ENCODE data around the gene LRRC3. TPM values are rescaled to one million over a fixed set of nuclear protein-coding genes. Genes with fewer than 3 reads are reported as not detected.

LRRC3 gene
- total RNA-seq, 1 experiment from 2014 or later, result 0.40 TPM

DNA sequence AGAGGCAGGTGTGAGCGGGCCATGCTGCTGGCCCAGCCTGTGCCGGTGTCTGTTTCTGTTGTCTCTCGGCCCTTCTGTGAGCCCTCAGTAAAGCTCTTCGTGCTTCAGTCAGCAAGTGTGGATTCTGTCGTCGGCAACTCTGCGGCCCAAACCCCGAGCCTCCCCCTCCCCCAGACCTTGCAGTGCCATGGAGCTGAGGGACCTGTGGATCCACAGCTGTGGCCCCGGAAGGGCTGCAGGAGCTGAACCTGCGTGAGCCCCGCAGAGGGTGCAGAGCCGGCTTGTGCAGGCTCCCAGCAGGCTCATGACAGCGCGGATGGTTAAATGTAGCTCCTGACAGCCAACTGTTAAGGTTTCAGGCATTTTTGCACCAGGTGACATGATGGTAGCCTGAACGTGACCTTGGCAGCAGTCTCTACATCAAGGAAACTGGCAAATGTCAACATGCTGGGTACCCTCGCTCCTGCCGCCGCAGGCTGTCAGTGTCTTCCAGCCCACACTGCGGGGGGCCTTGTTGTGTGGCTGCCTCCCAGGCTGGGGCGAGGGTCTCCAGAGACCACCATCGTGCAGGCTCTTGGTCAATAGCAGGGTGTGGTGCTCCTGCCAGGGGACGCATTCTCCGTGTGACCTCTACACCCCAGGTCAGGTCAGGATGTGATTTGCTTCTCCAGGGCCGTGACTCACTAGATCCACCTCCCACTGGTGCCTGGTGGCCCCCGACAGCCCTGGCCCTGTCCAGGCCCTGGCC lies 7.0 kb downstream of the LRRC3 start:
- intact Hi-C loops (cut with micrococcal nuclease; ENCODE audit: unreplicated experiment), result no loop called here
- Mint-ChIP-seq H3K4me3 (ENCODE audit: low read depth, unreplicated experiment) (no peak overlapping the region), H3K27me3 (ENCODE audit: unreplicated experiment) (peaks cover 34% of the 10 kb centered on the region), H3K36me3 (ENCODE audit: insufficient read depth, unreplicated experiment) (no peaks in the 10 kb centered on the region), H3K4me1 (ENCODE audit: low read depth, unreplicated experiment) (no peaks in the 10 kb centered on the region), H3K27ac (ENCODE audit: unreplicated experiment) (no peak overlapping the region), H3K9me3 (ENCODE audit: low read depth, unreplicated experiment) (peaks cover 5% of the 10 kb centered on the region)
- CTCF ChIA-PET, result interaction anchor here (0.8 to 1.2 kb wide), 2 partner anchors 19 to 123 kb away, joined by 3 to 6 read pairs; partner anchors contain the start of gene CFAP410
- TF ChIP-seq, protein P1, sequence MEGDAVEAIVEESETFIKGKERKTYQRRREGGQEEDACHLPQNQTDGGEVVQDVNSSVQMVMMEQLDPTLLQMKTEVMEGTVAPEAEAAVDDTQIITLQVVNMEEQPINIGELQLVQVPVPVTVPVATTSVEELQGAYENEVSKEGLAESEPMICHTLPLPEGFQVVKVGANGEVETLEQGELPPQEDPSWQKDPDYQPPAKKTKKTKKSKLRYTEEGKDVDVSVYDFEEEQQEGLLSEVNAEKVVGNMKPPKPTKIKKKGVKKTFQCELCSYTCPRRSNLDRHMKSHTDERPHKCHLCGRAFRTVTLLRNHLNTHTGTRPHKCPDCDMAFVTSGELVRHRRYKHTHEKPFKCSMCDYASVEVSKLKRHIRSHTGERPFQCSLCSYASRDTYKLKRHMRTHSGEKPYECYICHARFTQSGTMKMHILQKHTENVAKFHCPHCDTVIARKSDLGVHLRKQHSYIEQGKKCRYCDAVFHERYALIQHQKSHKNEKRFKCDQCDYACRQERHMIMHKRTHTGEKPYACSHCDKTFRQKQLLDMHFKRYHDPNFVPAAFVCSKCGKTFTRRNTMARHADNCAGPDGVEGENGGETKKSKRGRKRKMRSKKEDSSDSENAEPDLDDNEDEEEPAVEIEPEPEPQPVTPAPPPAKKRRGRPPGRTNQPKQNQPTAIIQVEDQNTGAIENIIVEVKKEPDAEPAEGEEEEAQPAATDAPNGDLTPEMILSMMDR (IDR thresholded peaks at IDR 0.05; ENCODE audit: unreplicated experiment), result no peak
- DNase-seq, result no peak
- BruUV-seq (replicated peaks), result no TSS peak

DNA sequence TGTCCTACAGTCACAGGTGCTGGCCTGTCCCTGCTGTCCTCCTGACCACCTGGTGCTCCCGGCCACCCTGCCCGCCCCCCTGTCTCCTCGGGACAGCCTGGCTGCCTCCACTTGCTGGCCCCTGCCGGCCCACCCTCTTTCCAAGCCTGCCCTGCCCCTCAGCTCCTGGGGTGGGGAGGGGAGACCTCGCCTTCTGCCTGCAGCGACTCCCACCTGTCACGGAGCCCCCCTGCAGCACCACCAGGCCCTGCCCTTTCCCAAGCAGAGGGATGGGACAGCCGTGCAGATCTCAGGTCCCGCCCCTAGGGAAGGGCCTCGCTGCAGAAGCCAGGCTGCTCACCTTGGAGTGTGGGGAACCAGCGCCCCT lies 7.5 kb downstream of the LRRC3 start:
- H3K4me1 Mint-ChIP-seq (ENCODE audit: low read depth, unreplicated experiment), result no peaks in the 10 kb centered on the region
- CTCF ChIA-PET, result no interaction called here
- H3K36me3 Mint-ChIP-seq (ENCODE audit: insufficient read depth, unreplicated experiment), result no peaks in the 10 kb centered on the region
- no peak overlapping the region for H3K27ac Mint-ChIP-seq (ENCODE audit: unreplicated experiment)
- TF ChIP-seq, protein P1 (IDR thresholded peaks at IDR 0.05; ENCODE audit: unreplicated experiment), result no peak
- BruUV-seq (replicated peaks), result no TSS peak
- intact Hi-C loops (cut with micrococcal nuclease; ENCODE audit: unreplicated experiment), result no loop called here
- peaks cover 34% of the 10 kb centered on the region for H3K27me3 Mint-ChIP-seq (ENCODE audit: unreplicated experiment)
- H3K4me3 Mint-ChIP-seq (ENCODE audit: low read depth, unreplicated experiment), result no peak overlapping the region
- DNase-seq, result no peak
- H3K9me3 Mint-ChIP-seq (ENCODE audit: low read depth, unreplicated experiment), result peaks cover 5% of the 10 kb centered on the region

DNA sequence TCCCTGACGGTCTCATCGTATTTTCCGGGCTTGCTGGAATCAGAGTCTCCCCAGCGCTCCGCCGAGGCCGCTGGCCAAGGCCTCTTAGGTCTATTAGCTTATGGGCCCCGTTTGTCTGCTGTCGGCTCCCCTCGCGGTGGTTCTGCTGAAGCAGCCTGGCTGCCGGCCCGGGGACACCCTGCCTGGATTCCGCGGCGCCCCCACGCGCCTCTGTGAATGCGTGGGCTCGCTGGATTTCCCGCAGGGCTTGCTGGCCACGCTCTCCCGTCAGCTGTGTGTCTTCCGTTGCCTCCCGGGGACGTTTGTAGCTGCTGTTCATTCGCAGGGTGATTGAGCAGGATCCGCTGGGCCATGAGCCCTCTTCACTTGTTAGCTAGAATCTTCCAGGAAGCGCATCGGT lies 8.4 kb downstream of the LRRC3 start:
- TF ChIP-seq, protein P1 (IDR thresholded peaks at IDR 0.05; ENCODE audit: unreplicated experiment), result no peak
- Mint-ChIP-seq H3K4me1 (ENCODE audit: low read depth, unreplicated experiment) (no peaks in the 10 kb centered on the region), H3K4me3 (ENCODE audit: low read depth, unreplicated experiment) (no peak overlapping the region), H3K27me3 (ENCODE audit: unreplicated experiment) (peaks cover 34% of the 10 kb centered on the region), H3K9me3 (ENCODE audit: low read depth, unreplicated experiment) (peaks cover 5% of the 10 kb centered on the region), H3K27ac (ENCODE audit: unreplicated experiment) (no peak overlapping the region), H3K36me3 (ENCODE audit: insufficient read depth, unreplicated experiment) (no peaks in the 10 kb centered on the region)
- no peak for DNase-seq
- intact Hi-C loops (cut with micrococcal nuclease; ENCODE audit: unreplicated experiment), result no loop called here
- CTCF ChIA-PET, result no interaction called here
- no TSS peak for BruUV-seq (replicated peaks)

DNA sequence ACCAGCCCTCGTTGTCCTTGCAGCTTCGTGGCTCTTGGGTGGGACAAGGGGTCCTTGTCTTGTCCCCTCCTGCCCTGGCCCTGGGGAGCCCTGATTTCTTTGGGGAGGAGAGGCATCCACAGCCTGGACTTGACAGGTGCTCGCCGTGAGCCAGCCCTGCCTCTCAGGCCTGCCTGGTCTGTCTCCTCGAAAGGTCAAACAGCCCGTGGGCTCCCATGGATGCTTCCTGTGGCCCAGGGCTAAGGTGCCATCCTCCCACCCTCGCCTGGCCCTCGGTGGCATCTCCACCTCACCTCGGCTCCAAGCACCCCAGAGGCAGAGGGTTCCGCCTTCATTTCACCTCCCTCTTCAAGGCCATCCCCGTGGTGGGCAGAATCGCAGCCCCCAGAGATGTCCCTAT lies 9.0 kb downstream of the LRRC3 start:
- Mint-ChIP-seq H3K27ac (ENCODE audit: unreplicated experiment) (no peak overlapping the region), H3K27me3 (ENCODE audit: unreplicated experiment) (peaks cover 34% of the 10 kb centered on the region), H3K4me3 (ENCODE audit: low read depth, unreplicated experiment) (no peak overlapping the region), H3K9me3 (ENCODE audit: low read depth, unreplicated experiment) (peaks cover 5% of the 10 kb centered on the region), H3K36me3 (ENCODE audit: insufficient read depth, unreplicated experiment) (no peaks in the 10 kb centered on the region), H3K4me1 (ENCODE audit: low read depth, unreplicated experiment) (no peaks in the 10 kb centered on the region)
- TF ChIP-seq, protein P1 (IDR thresholded peaks at IDR 0.05; ENCODE audit: unreplicated experiment), result no peak
- CTCF ChIA-PET, result no interaction called here
- DNase-seq, result no peak
- intact Hi-C loops (cut with micrococcal nuclease; ENCODE audit: unreplicated experiment), result no loop called here
- no TSS peak for BruUV-seq (replicated peaks)
